ENCODE data around the gene F10.

F10 gene

DNA sequence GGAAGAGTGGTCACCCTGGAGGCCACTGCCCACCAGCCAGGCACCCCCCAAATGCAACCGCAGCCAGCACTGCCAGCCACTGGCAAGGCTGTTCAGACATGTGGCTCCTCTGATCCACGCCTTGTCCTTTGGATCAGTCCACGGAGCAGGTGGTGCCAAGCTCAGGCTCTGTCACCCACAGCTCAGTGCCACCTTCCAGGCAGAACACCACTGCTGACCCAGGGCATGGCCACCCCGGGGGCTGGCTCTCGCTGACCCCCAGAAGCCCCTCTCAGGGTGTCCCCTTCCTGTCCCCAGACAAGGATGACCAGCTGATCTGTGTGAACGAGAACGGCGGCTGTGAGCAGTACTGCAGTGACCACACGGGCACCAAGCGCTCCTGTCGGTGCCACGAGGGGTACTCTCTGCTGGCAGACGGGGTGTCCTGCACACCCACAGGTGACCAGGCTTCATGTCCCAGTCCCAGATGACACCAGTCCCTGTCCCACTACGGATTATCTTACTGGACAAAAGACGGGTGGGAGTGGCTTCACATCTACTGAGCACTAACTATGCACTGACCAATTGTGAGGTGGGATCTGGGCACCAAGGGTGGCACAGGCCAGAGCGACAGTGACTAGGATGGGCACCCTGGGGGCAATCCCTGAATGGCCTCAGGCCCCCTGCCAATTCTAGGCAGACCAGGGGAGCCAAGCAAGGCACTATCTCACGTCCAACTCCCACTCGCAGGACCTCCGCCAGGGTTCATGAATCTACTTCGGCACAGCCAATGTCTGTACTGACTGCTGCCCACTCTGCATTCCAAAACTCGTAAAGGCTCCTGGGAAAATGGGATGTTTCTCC is 7.0 kb upstream of the F10 start:
- DNase-seq (ENCODE audit: insufficient read length, low spot score) = no peak
- no peak for TF ChIP-seq CTCF (IDR thresholded peaks at IDR 0.05; ENCODE audit: insufficient read depth, missing control alignments)
- no peak for FAIRE-seq

GRCh38 chr13:113116206-113116800 is 6.3 kb upstream of the F10 start:
- FAIRE-seq (no peak), DNase-seq (ENCODE audit: insufficient read length, low spot score) (no peak)
- no peak for TF ChIP-seq CTCF (IDR thresholded peaks at IDR 0.05; ENCODE audit: insufficient read depth, missing control alignments)

GRCh38 chr13:113116871-113117271 is 5.7 kb upstream of the F10 start:
- TF ChIP-seq CTCF (IDR thresholded peaks at IDR 0.05; ENCODE audit: insufficient read depth, missing control alignments) = no peak
- FAIRE-seq (no peak), DNase-seq (ENCODE audit: insufficient read length, low spot score) (no peak)

- no peak for FAIRE-seq
- DNase-seq (ENCODE audit: insufficient read length, low spot score) = no peak
- no peak for TF ChIP-seq CTCF (IDR thresholded peaks at IDR 0.05; ENCODE audit: insufficient read depth, missing control alignments)
Measured at GRCh38 chr13:113117335-113117872, 5.2 kb upstream of the F10 start.

- DNase-seq (ENCODE audit: insufficient read length, low spot score) (no peak), FAIRE-seq (no peak)
- no peak for TF ChIP-seq CTCF (IDR thresholded peaks at IDR 0.05; ENCODE audit: insufficient read depth, missing control alignments)
Measured at GRCh38 chr13:113117911-113118260, 4.7 kb upstream of the F10 start.

DNA sequence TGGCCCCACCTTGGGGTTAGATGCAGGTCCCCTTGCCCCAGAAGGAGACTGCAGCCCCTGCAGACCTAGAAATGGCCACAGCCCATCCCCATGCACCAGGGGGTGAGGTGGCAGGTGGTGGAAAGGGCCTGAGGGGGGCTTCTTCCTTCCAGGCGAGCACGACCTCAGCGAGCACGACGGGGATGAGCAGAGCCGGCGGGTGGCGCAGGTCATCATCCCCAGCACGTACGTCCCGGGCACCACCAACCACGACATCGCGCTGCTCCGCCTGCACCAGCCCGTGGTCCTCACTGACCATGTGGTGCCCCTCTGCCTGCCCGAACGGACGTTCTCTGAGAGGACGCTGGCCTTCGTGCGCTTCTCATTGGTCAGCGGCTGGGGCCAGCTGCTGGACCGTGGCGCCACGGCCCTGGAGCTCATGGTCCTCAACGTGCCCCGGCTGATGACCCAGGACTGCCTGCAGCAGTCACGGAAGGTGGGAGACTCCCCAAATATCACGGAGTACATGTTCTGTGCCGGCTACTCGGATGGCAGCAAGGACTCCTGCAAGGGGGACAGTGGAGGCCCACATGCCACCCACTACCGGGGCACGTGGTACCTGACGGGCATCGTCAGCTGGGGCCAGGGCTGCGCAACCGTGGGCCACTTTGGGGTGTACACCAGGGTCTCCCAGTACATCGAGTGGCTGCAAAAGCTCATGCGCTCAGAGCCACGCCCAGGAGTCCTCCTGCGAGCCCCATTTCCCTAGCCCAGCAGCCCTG is 4.2 kb upstream of the F10 start:
- no peak for FAIRE-seq
- TF ChIP-seq CTCF (IDR thresholded peaks at IDR 0.05; ENCODE audit: insufficient read depth, missing control alignments) = no peak
- DNase-seq (ENCODE audit: insufficient read length, low spot score) = no peak

Data from D721Med (cell line).